Kidney (tissue), 14 donors: Measurements from ENCODE around the gene SYNGAP1. TPM values are rescaled to one million over a fixed set of nuclear protein-coding genes. Genes with fewer than 3 reads are reported as not detected.

ENCODE experiments used
- DNase-seq, 5 donors: peaks; one replicate each; pipeline ENCODE4 v3.0.0-alpha.2; 2013 to 2020
- FAIRE-seq: peaks from 2 replicates; lab custom pipeline; 2012; peaks lifted over from hg19 to GRCh38; lab: Jason Lieb, UNC
- H3K27ac ChIP-seq, 2 donors: one replicate each; pipeline ENCODE4 v1.7.0; 2013; ENCODE audit warnings: low read depth in 2 of 2, low read length in 2 of 2, inconsistent platforms in 1 of 2
- H3K27me3 ChIP-seq: one replicate; pipeline ENCODE4 v1.7.1; 2013; ENCODE audit warnings: low read length, inconsistent platforms; ENCODE audit not compliant: control insufficient read depth, insufficient read depth
- H3K36me3 ChIP-seq, 3 donors: one replicate each; pipeline versions ENCODE4 v1.7.0 to v1.7.1; 2013; ENCODE audit warnings: low read length in 3 of 3, control low read depth in 1 of 3, inconsistent platforms in 1 of 3; ENCODE audit not compliant: insufficient read depth in 3 of 3, control insufficient read depth in 2 of 3
- H3K4me1 ChIP-seq, 3 donors: one replicate each; pipeline versions ENCODE4 v1.7.0 to v1.7.1; 2013; ENCODE audit warnings: low read length in 3 of 3, inconsistent platforms in 1 of 3, low read depth in 1 of 3; ENCODE audit not compliant: control insufficient read depth in 2 of 3, insufficient read depth in 2 of 3
- H3K4me3 ChIP-seq, 3 donors: one replicate each; pipeline versions ENCODE4 v1.7.0 to v1.8.1; 2013; ENCODE audit warnings: low read length in 3 of 3, control low read depth in 1 of 3, inconsistent platforms in 1 of 3
- H3K9ac ChIP-seq, 3 donors: one replicate each; pipeline versions ENCODE4 v1.7.0 to v1.7.1; 2013; ENCODE audit warnings: low read length in 3 of 3, control low read depth in 1 of 3, inconsistent platforms in 1 of 3
- H3K9me3 ChIP-seq, 3 donors: one replicate each; pipeline versions ENCODE4 v1.7.0 to v1.7.1; 2013; ENCODE audit warnings: low read length in 3 of 3, control low read depth in 1 of 3, inconsistent platforms in 1 of 3; ENCODE audit not compliant: control insufficient read depth in 2 of 3, insufficient read depth in 1 of 3
- CTCF ChIP-seq: IDR thresholded peaks from 3 replicates; pipeline ENCODE4 v1.5.1; 2012; ENCODE audit warnings: mild to moderate bottlenecking, moderate library complexity, borderline replicate concordance; ENCODE audit not compliant: insufficient read depth; ENCODE audit errors: extremely low read depth
- intact Hi-C: fragments of 100-400 bp; cut with DNase I; formaldehyde crosslinking; loops from one replicate; pipeline ENCODE4 v1.11.1; 2022
- polyA plus RNA-seq: library from polyadenylated mRNA; stranded (reverse); fragments of 350-450 nt; fragmentation: Illumina TruSeq; extraction: RNeasy Lipid Tissue Mini Kit (QIAGEN cat#74804); gene quantifications from one replicate; pipeline ENCODE4 v1.2.3, GENCODE V29; 2014; ENCODE audit warnings: low read depth, low replicate concordance; ENCODE audit not compliant: insufficient read depth
- total RNA-seq: library from RNA; stranded (reverse); fragmentation: NEBNext Ultra II Directional; extraction: Animal tissue kit (Norgen Biotek cat#: 25700); gene quantifications from one replicate; pipeline ENCODE4 v1.2.1, GENCODE V29; 2021
- donor health status: control.
- donor health status: control.
- donor health status: control.
- donor health status: control.
- donor health status: control.
- donor health status: DM: yes; HTN: yes; CAD: no.
- donor health status: Normal renal cell carcinoma (clear cell type).

SYNGAP1 gene
- total and polyA plus RNA-seq, 2 donors from 2014 or later = 2.7 to 17.8 TPM

- intact Hi-C loops = no loop called here
- DNase-seq (peak; percentile 98 to 100 (median 99)), FAIRE-seq (no peak)
- Histone ChIP-seq H3K36me3 (peaks cover 0 to 20% (median 18%) of the 10 kb centered on the region in 3 donors), H3K27me3 (no peaks in the 10 kb centered on the region), H3K4me3 (peak overlapping the region; percentile 62 to 91 (median 78)), H3K9ac (peak overlapping the region in 2 of 3 donors; percentile 64 to 94), H3K4me1 (peaks cover 0 to 13% (median 7%) of the 10 kb centered on the region in 3 donors), H3K9me3 (no peaks in the 10 kb centered on the region), H3K27ac (peak overlapping the region; percentile 92 to 95)
- no peak for TF ChIP-seq CTCF
Observed at GRCh38 chr6:33410050-33410710, 9.7 kb upstream of the SYNGAP1 start.

- H3K9ac ChIP-seq = peak within 1 kb of the TSS; percentile 64 to 97 (median 94)
- H3K4me1 ChIP-seq = peaks cover 0 to 16% (median 7%) of the 10 kb centered on the region in 3 donors
- H3K27ac ChIP-seq = peak within 1 kb of the TSS; percentile 93 to 95
- H3K27me3 ChIP-seq = no peaks in the 10 kb centered on the region
- FAIRE-seq (no peak), DNase-seq (peak in 1 of 5 donors; percentile 94)
- TF ChIP-seq CTCF = no peak
- intact Hi-C loops = no loop called here
- H3K9me3 ChIP-seq = no peaks in the 10 kb centered on the region
- peak within 1 kb of the TSS; percentile 78 to 91 (median 88) for H3K4me3 ChIP-seq
- peaks cover 0 to 26% (median 22%) of the 10 kb centered on the region in 3 donors for H3K36me3 ChIP-seq
Observed at GRCh38 chr6:33410711-33411631, 8.9 kb upstream of the SYNGAP1 start, which contains the start of gene PHF1. Gene PHF1, plus strand, starts transcription at chr6:33411014. Its CDS starts 1,250 bp downstream, at chr6:33412264.

GRCh38 chr6:33411632-33412005 is 8.2 kb upstream of the SYNGAP1 start:
- no peak for TF ChIP-seq CTCF
- H3K9ac ChIP-seq = peak overlapping the region; percentile 39 to 91 (median 44)
- no peaks in the 10 kb centered on the region for H3K27me3 ChIP-seq
- peaks cover 0 to 19% (median 7%) of the 10 kb centered on the region in 3 donors for H3K4me1 ChIP-seq
- no peaks in the 10 kb centered on the region for H3K9me3 ChIP-seq
- FAIRE-seq (no peak), DNase-seq (peak in 2 of 5 donors; percentile 49 to 62)
- peaks cover 0 to 26% (median 22%) of the 10 kb centered on the region in 3 donors for H3K36me3 ChIP-seq
- peak overlapping the region; percentile 90 to 93 for H3K27ac ChIP-seq
- peak overlapping the region; percentile 63 to 91 (median 88) for H3K4me3 ChIP-seq
- intact Hi-C loops = no loop called here
